Measurements from ENCODE around the gene TSPAN5. TPM values are rescaled to one million over a fixed set of nuclear protein-coding genes. Genes with fewer than 3 reads are reported as not detected.

Gene TSPAN5
- total RNA-seq, 1 donor from 2014 or later = 1.4 TPM

GRCh38 chr4:98599617-98600205, 58.7 kb downstream of the TSPAN5 start:
- DNase-seq (ENCODE audit: low spot score) = no peak

- DNase-seq (ENCODE audit: low spot score) = no peak
These were observed 71.5 kb downstream of the TSPAN5 start for GRCh38 chr4:98586962-98587354.

GRCh38 chr4:98586291-98586961, 72.0 kb downstream of the TSPAN5 start:
- no peak for DNase-seq (ENCODE audit: low spot score)

GRCh38 chr4:98585596-98585995, 72.8 kb downstream of the TSPAN5 start:
- DNase-seq (ENCODE audit: low spot score) = no peak

- no peak for DNase-seq (ENCODE audit: low spot score)
These were observed 74.1 kb downstream of the TSPAN5 start for GRCh38 chr4:98584265-98584664.

- DNase-seq (ENCODE audit: low spot score) = no peak
These were observed 75.1 kb downstream of the TSPAN5 start for GRCh38 chr4:98583265-98583664.

GRCh38 chr4:98581126-98581525, 77.3 kb downstream of the TSPAN5 start:
- no peak for DNase-seq (ENCODE audit: low spot score)

- DNase-seq (ENCODE audit: low spot score) = no peak
These were observed 80.5 kb downstream of the TSPAN5 start for GRCh38 chr4:98577956-98578355.

GRCh38 chr4:98574816-98575215, 83.6 kb downstream of the TSPAN5 start:
- DNase-seq (ENCODE audit: low spot score) = no peak

- DNase-seq (ENCODE audit: low spot score) = no peak
These were observed 84.6 kb downstream of the TSPAN5 start for GRCh38 chr4:98573791-98574190.

GRCh38 chr4:98572697-98573096, 85.7 kb downstream of the TSPAN5 start:
- DNase-seq (ENCODE audit: low spot score) = no peak

- DNase-seq (ENCODE audit: low spot score) = no peak
These were observed 87.1 kb downstream of the TSPAN5 start for GRCh38 chr4:98571161-98571786.

- DNase-seq (ENCODE audit: low spot score) = no peak
These were observed 88.1 kb downstream of the TSPAN5 start for GRCh38 chr4:98570151-98570797.

GRCh38 chr4:98568941-98569663, 89.3 kb downstream of the TSPAN5 start:
- DNase-seq (ENCODE audit: low spot score) = no peak

- no peak for DNase-seq (ENCODE audit: low spot score)
These were observed 90.8 kb downstream of the TSPAN5 start for GRCh38 chr4:98567611-98568010.

- no peak for DNase-seq (ENCODE audit: low spot score)
These were observed 91.9 kb downstream of the TSPAN5 start for GRCh38 chr4:98566361-98567008.

- DNase-seq (ENCODE audit: low spot score) = no peak
These were observed 92.6 kb downstream of the TSPAN5 start for GRCh38 chr4:98565681-98566301.

GRCh38 chr4:98564852-98565251, 93.6 kb downstream of the TSPAN5 start:
- DNase-seq (ENCODE audit: low spot score) = no peak

- no peak for DNase-seq (ENCODE audit: low spot score)
These were observed 98.1 kb downstream of the TSPAN5 start for GRCh38 chr4:98560321-98560720.

- DNase-seq (ENCODE audit: low spot score) = no peak
These were observed 99.8 kb downstream of the TSPAN5 start for GRCh38 chr4:98558471-98559169.
